GM12878 (cell line): ENCODE data around the gene TPMT. TPM values are rescaled to one million over a fixed set of nuclear protein-coding genes. Genes with fewer than 3 reads are reported as not detected.

Experiments used
- ATF2 ChIP-seq: IDR thresholded peaks from 2 replicates; pipeline ENCODE4 v1.6.1; 2012; ENCODE audit warnings: low read length, inconsistent platforms
- CEBPZ ChIP-seq: fragments of 150-350 bp; IDR thresholded peaks from 2 replicates; pipeline ENCODE4 v1.6.1; 2016; ENCODE audit warnings: low read depth, low read length
- CUX1 ChIP-seq: IDR thresholded peaks from 2 replicates; pipeline ENCODE4 v1.6.1; 2012; ENCODE audit warnings: improper control_type of control experiment, low read depth, low read length; ENCODE audit not compliant: insufficient replicate concordance
- GATAD2B ChIP-seq: fragments of 450-650 bp; conservative IDR thresholded peaks from 2 replicates; pipeline ENCODE4 v1.6.1; 2017; ENCODE audit warnings: low read depth, mild to moderate bottlenecking, moderate library complexity
- REST ChIP-seq: IDR thresholded peaks from 2 replicates; pipeline ENCODE4 v1.6.1; 2012; ENCODE audit warnings: mild to moderate bottlenecking, low read depth, low read length
- polyA plus RNA-seq, 11 experiments: library from polyadenylated mRNA; depleted of rRNA in 4 of 11; unstranded in 6 of 11; stranded (reverse) in 5 of 11; fragments of >200 nt; fragmentation: Nextera tagmentation in 4 of 11; fragmentation: Illumina TruSeq in 1 of 11; extraction: Ambion mirVana in 4 of 11; extraction: Trizol in 1 of 11; gene quantifications; 1 replicate in 1 of 11; 2 replicates in 10 of 11; pipeline versions ENCODE4 v1.2.1 to v1.2.3, GENCODE V29; 2011 to 2016; ENCODE audit warnings: inconsistent platforms in 2 of 11, missing spikeins in 2 of 11, low read depth in 1 of 11
- total RNA-seq, 4 experiments: library from RNA; depleted of rRNA in 3 of 4; stranded (reverse); fragments of >200 nt in 3 of 4; fragmentation: Illumina TruSeq in 1 of 4; extraction: Trizol in 1 of 4; gene quantifications; 2 replicates each; pipeline versions ENCODE4 v1.2.1 to v1.2.3, GENCODE V29; 2013 to 2021

TPMT gene
- total and polyA plus RNA-seq, 10 of the 15 experiments (the other 5 are each of a cell fraction or from before 2014, with no cell fraction given), result 7.9 to 18.2 (median 16.3) TPM

- no peak for TF ChIP-seq CUX1
- no peak for TF ChIP-seq REST
- TF ChIP-seq ATF2, result no peak
- TF ChIP-seq GATAD2B, result no peak
- TF ChIP-seq CEBPZ, result no peak
- TF ChIP-seq, all 136 proteins: peak for 0
These were observed 36.5 kb downstream of the TPMT start (continued) for GRCh38 chr6:18118330-18118729.
